G401.6 (cell line): ENCODE data around the gene COL4A6.

Experiments
- FAIRE-seq: peaks from 2 replicates; lab custom pipeline; 2012; peaks lifted over from hg19 to GRCh38; lab: Jason Lieb, UNC

Gene COL4A6

DNA sequence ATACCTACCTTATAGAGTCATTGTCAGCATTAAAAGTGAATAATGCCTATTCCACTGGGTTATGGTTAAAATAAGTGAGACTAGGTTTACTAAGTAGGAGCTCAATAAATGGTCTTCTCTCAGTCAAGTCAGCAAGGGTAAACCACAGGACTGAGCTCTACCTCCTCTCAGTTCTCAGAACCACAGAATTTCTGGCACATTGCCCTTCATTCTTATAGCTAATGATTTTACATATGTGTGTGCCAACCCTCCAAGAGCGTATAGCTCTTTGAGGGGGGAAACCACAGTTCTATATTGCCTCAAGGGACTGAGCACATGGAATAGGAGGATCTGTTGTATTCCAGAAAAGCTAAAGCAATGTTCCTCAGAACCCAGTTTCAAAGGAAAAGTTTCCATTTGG lies 221.8 kb downstream of the COL4A6 start:
- no peak for FAIRE-seq

DNA sequence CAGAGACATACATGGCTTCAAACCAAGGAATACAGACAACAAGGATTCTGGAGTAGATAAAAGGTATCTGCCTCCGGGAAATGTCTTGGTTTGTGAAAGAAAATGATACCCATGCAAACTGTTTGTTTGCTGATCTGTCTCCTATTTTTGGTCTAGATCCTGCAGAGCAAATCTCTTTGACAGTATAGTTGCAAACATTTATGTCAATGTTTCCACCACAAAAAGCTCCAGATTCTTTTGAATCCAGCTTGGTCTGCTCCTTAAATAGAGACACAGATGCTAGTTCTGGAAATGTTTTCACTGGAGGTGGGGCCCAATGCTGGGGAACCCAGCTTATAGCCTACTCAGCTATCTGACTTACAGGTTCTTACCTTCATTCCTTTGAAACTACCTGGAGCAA lies 226.9 kb downstream of the COL4A6 start:
- no peak for FAIRE-seq

DNA sequence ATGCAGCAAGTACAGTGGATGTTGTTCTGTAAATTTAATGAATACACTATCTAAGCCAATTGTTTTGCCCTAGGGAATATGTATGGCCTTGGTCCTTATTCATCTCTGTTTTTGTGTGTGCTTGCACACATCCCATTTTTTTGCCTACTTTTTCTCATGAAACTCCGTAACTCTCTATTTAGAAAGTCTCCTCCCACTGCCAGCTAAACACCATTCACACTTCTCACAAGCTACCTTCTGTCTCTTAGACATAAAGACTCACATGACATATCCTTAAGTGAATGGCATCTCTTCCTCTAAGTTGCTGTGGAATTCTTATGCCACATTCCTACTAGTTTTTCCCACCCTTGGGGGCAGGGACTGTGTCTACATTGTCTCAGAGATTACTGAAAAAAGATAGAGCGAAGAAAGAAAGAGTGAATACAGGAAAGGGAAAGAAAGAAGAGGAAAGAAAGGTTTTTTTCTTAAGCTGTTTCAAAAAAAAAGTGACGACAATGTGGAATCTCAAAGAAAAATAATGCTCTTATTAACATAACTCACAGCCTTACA lies 229.1 kb downstream of the COL4A6 start:
- no peak for FAIRE-seq

DNA sequence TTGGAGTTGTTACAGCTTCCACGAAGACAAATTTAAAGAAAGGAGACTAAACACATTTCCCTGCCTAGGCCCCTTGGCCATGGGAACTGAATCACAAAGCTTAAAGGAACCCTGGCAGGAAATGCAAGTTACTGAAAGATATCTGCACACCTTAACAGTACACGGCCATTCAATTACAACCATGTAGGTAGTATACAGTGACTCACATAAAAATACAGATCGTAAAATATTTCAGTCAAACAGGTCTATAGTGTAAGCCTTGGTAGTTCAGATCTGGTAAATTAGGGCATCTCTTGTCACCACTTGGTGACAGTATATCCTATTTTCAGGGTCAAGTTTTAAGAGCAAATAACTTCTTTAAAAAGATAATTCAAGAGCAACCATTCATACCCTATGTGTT lies 234.7 kb downstream of the COL4A6 start:
- FAIRE-seq: no peak

DNA sequence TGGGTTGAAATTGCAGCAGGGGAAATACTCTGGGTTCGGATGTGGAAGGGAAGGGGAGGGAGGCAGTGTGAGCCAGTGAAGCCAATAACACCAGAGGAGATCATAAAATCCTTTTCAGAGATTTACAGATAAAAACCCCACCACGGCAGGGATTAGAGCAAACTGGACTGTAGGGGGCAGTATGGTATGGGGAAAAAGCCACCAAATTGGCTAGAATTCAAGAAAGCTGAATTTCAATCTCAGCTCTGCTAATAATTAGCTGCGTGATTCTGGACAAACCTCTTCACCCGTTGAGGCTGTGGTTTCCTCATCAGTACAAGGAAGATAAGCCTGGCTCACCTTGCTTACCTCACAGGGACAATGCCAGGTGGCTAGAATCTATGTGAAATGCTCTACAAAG lies 238.5 kb downstream of the COL4A6 start:
- FAIRE-seq: no peak

DNA sequence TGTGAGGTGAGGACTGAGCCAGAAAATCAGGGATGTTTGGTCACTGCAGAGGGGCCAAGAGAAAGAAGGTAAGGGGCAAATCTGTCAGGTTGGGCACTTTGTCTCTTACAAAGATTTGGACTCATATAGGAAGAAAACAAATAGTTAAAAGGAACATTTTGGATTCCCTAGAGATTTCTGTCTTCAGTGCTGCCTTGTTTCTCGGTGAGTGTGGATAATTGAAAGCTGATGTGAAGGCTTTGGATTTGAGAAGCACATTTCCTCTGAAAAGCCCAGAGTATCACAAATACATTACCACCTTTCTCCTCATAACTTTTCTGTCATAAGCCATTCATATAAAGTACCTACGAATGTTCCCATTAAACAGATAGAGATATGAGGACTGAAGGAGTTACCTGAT lies 239.2 kb downstream of the COL4A6 start:
- no peak for FAIRE-seq

DNA sequence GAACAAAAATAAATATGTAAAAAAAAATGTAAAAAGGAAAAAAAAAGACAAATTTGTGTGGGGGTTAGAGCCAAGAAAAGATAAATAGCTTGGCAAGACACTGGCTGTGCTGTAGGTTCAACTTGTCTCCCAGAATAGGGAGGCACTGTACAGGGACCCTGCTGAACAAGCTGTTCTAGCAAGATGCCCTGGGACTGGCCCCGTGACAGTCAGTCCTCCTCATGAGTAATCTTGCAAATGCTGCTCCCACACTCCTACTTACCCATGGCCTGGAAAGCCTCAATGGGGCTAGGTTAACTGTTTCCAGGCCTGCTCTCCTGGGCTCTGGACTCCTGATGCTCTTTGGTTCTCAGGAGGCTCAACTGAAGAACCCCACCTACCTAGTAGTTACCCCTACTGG lies 239.8 kb downstream of the COL4A6 start:
- FAIRE-seq: no peak

DNA sequence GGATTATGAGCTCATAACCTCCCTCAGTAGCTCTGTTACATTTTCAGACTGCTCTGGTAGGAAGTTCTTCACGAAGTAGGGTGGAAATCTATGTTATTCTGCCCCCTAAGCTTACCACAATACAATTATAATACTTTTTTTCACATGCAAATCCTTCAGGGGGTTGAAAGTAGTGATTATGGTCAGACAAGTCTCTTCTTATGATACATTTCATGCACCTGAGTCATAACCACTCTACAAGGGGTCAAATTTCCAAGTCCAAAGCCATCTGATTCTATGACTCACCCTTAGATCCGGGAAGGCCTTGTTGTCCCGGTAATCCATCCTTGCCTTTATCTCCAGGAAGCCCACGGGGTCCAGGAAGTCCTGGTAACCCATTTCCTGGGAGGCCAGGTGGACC lies 251.4 kb downstream of the COL4A6 start:
- FAIRE-seq: no peak

DNA sequence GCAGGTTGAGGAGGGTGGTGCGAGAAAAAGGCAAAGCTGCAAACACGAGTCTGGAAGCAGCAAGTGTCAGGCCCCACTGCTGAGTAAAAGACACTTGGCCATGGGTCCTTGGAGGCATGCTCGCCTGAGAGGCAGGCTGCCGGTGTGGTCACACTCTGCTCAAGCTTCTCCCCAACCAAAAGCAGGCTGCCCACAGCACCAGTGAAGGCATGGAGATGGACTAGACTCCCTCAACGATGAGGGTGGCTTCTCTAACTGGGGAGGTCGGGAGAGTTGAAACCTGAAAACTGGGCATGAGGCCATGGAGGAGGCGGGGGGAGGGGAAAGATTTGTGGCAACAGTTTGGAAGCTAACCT lies 260.1 kb downstream of the COL4A6 start:
- no peak for FAIRE-seq

DNA sequence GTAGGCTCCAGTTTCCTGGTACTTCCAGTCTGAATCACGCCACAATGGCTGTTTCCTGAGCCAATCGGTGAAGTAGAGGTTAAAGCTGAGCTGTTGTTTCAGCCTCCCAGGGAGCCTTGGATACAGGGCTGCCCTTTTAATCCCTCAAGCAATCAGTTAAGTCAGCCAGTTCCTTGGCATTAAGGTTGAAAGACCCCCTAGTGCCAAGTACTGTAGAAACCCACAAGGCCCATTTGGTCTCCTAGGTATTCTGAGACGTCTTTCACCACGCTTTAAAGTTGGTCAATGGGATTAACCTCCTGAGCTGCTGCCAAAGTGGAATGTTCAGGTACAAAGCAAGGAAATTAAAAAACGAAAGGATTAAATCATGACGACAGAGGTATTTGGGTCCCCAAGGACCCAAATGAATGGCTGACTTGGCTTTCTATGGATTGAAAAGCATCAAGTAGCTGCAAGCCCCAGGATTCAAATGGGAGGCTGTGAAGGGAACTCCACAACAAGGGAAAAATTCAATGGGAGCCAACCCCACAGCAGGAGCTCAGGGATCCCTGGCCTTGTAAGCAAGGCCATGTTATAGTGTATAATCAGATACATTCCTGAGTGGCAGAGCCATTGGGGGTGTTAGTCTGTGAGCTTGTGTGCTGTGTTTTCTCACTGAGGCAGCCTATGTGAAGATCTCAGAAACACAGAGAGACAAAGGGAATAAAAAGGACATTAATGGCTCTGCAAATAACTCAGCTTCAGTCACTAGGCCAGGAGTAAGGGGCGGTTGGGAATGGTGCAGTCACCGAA lies 260.7 kb downstream of the COL4A6 start:
- FAIRE-seq: no peak

DNA sequence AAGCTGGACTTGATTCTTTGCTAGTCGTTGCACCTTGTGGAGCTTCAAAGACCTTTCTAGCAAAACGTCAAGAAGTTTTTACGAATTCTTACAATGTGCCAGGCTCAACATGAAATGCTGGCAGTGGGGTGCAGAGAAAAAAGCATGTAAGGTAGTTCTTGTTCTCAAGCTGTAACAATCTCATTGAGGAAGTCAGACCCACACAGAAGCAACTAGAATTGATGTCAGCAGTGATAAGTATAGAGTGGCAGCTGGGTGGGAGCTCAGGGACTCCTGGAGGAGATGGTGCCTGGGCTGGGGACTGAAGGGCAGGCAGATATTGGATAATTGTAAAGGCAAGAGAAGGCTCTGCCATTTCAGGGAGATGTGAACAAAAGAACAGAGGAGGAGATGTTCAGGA lies 264.3 kb downstream of the COL4A6 start:
- no peak for FAIRE-seq

DNA sequence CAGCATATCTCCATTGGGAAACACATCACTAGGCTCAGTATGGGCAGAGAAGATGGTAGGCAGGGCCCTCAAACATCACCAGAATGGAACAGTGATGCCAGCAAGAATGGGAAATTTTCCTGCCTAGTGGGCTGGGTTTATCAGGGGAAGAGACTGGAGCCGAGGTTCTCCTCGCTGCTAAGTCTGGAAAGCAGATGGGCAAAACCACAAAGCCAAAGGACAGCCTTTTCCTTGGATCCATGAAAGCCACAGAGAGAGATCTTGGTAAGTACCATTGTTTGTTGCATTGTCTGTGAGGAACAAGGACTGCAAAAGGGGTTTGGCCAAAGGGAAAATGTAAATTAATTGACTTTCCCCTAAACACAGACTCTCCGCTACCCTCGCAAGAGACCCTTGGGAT lies 266.6 kb downstream of the COL4A6 start:
- no peak for FAIRE-seq

DNA sequence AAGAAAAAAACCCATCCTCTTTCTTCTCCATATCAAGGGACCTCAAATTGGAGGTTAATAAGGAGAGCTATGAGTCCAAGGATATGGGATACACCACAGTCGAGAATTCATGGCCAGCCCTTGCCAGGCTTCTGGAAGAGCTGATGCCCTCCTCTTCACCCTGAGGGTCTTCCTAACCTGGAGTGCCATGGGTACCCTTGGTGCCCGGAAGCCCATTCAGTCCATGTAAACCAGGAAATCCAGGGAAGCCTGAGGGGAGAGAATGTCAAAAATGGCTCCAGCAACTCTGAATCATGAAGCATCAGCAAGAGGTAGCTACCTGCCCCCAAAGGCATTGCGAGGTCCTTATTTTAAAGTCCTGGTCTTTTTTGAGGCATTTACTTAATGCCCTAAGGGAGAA lies 268.5 kb downstream of the COL4A6 start:
- no peak for FAIRE-seq

DNA sequence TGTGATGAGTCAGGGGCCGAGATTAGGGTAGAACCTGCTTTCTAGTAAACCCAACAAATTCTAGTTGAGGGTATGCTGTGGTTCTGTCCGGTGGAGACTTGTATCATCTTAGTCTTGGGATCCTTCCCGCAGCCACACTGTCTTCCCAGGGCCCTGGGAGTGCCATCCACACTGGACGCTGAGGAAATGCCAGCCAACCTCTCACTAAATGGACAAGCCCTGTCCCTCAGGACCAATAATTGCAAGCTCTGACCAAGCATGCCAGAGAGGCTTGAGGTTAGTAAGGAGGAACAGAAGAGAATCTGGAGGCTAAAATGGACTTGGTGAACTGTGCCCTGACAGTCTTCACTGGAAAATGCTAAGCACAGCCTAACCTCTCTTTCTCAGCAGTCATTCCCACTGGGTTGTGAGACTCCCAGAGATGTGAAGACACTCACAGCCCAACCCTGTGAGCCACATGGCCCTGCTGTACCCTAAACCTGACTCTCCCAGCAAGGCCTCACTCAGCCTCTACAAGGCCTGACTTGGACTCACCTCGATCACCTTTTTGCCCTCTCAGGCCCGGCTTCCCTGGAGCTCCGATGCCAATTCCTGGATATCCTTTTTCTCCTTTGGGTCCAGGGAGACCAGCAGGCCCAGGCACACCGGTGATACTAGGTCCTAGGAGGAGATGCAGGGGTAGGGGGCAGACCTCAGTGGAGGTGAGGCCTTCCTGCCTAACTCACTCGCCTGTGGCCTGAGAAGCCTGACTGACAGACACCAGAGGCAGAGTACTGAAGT lies 269.1 kb downstream of the COL4A6 start:
- no peak for FAIRE-seq

DNA sequence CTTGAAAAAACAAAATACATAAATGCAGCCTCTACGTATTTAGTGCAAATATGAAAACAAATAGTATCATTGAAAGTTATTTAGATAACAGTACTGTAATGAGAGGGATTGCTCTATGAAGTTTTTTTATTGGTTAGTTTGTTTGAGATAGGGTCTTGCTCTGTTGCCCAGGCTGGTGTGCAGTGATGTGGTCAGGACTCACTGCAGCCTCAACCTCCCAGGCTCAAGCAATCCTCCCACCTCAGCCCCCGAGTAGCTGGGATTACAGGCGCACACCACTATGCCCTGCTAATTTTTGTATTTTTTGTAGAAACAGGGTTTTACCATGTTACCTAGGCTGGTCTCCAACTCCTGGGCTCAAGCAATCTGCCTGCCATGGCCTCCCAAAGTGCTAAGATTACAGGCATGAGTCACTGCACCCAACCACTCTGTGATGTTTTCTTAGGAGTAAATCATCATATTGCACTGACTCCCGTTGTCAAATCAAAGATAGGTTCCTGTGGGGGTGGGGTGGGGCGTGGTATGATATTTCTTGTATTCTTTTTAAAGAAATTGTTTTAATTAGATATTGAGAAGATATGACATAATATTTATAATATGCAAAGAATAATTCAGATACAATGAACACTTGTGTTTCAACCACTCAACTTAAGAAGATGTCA lies 270.9 kb downstream of the COL4A6 start:
- no peak for FAIRE-seq

DNA sequence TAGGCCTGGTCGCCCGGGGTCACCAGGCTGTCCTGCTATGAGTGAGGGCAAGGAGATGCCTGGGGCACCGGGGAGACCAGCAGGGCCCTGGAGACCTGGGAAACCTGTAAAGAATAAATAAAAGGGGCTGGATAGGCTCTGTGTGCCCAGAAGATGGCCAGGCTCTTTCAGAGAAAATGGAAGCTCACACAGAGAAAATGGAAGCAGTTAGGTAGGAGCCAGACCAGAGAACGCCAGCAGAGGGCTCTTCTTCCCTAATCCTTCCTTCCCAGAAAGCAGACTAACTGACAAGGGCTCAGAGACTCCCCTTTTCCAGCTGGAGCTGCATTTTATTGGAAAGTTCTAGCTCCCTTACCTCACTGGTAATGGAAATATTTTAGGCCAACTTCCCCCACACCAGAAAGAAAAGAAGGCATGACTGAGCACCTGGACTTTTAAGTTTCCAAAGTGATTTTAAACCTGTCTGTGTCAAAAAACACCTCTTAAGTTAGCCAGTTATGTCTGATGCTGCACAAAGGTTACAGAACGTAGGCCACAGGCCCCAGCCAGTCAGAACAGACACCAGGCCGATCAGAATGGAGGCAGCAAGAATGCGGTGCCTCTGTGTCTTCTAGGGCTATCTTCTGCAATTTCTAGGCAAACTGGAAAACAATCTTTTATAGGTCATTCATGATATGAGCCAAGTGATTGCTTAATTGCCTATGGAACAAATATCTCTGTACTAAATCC lies 272.7 kb downstream of the COL4A6 start:
- no peak for FAIRE-seq

DNA sequence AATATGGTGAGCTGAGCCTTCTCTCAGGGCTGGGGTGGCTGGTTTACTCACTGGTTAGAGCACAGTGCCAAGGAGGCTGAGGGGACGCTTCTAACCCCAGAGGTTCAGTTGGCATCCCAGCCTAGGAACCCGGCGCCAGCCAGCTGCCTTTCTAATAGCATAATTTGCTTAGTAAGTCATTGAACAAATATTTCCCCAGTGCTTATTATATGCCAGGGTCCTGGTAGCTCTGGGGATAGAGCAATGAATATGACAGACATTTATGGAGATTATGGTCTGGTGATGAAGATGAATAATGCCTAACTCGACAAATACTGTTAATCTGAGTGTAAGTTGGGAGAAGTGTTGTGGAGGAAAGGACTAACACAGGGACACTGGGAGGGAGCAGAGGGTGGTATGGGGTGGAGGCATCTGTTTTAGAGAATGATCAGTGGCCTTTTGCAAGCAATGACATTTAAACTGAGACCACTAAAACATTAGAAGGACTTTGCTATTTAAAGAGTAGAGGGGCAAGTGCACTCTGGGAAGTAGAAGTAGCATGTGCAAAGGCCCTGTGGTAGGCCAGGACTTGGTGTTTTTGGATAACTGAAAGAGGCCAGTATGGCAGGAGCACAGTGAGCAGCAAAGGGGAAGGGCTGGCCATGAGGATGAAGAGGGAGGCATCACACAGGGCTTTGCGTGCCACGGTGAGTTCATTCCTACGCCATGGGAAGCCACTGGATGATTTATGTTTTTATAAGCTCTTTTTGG lies 274.7 kb downstream of the COL4A6 start:
- no peak for FAIRE-seq

DNA sequence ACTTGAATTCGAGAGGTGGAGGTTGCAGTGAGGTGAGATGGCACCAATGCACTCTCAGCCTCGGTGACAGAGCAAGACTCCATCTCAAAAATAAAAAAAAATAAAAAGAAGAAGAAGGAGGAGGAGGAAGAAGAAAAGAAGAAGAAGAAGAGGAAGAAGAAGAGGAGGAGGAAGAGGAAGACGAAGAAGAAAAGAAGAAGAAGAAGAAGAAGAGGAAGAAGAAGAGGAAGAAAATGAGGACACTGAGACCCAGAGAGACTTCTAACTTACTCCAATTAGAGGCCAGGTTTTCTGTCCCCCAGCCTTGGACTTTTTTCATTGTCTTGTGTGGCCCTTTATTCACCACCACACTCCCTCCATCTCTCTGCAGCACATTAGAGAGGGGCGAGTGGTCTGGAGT lies 276.0 kb downstream of the COL4A6 start:
- no peak for FAIRE-seq

DNA sequence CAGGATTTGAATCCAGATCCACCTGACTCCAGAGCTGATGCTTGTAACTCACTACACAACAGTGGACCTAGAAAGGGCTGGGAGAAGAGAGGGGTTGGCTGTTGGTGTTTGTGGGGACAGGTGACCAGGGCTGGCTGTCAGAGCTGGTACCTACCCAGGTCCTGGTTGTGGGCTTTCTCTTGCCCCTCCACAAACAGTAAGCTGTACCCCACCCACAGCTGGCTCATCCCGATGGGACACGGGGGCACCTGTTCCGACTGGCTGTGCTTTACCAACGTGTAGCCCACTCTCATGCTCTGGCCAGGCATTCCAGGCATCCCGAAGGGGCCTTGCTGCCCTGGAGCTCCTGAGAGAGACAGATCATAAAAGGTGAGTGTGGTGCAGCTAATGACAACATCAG lies 277.9 kb downstream of the COL4A6 start:
- FAIRE-seq: no peak

DNA sequence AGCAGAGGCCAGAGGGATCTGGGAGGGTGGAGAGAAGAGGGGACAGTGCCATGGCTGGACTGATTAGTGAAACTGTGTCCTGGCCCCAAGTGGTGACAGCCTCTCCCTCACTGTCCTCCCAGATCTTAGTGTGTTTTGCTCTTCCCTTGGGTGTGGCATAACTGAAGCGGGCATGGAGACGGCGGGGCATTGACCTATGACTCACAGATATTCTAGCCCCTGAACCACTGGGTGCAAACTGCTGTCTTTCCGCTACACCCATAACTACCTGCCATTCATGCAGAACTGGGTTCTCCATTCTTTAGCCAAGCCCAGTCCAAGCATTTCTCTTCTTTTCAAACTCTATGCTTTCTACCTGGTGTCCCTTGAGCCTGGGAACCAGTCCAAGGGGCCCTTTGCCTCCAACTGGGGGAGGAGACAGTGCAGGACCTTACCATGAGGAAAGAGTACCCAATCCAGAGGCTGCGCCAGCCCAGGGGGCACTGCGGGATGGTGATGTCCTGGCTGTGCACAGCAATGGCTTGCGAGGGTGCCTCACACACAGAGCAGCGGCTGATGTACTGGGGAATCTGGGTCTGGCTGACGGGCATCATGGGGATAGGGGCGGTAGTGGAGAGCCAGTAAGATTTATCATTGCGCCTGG lies 279.1 kb downstream of the COL4A6 start:
- FAIRE-seq: no peak

DNA sequence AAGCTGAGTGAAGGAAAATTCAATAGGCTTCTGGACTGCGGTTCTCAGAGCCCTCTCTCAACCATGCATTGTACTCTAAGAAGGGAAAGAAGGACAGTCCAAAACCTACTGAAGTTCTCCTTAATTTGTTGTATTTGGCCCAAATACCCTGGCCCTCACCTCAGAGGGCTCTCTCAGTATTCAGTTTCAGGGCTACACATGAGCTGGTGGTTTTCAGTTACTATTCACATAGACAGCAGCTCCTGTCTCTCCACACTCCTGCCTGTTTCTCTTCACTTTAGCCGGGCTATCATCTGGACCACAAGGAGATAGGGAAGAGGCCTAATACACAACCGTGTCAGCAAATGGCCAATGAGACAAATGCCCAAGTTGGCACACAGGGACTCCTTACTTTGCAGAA lies 280.6 kb downstream of the COL4A6 start:
- no peak for FAIRE-seq
